Adrenal gland (tissue), 5 donors: ENCODE data around the gene CD46.

Experiments
- CTCF ChIP-seq, 6 experiments: fragments of 450-650 bp in 4 of 6; fragments of 200-600 bp in 2 of 6; sonication (generic) in 1 of 6; IDR thresholded peaks; 1 replicate in 5 of 6; 2 replicates in 1 of 6; pipeline versions ENCODE4 v1.5.1 to v1.8.0; 2016 to 2021; ENCODE audit warnings: antibody characterized with exemption in 6 of 6, mild to moderate bottlenecking in 2 of 6, moderate library complexity in 1 of 6
- POLR2A ChIP-seq, 2 donors: fragments of 450-650 bp; IDR thresholded peaks; one replicate each; pipeline ENCODE4 v1.6.1; 2017; ENCODE audit warnings: antibody characterized with exemption in 2 of 2, mild to moderate bottlenecking in 2 of 2, moderate library complexity in 1 of 2
- donor health status: DM: no; HTN: no; CAD: no.

GRCh38 chr1:207702317-207702716, 49.5 kb upstream of the CD46 start:
- TF ChIP-seq CTCF (IDR thresholded peaks at IDR 0.05) (no peak), POLR2A (IDR thresholded peaks at IDR 0.05) (no peak)
